Sciatic nerve (tissue), 2 donors: ENCODE data around the gene RNLS. TPM values are rescaled to one million over a fixed set of nuclear protein-coding genes. Genes with fewer than 3 reads are reported as not detected.
"Not testable (repeated sequence)": the region's sequence is repeated elsewhere in the genome, so short reads cannot be mapped to it uniquely, and the experiment has no call there.

Source experiments
- ATAC-seq: fragments of 200-7000 bp; cut with Tn5 transposase; one replicate; pipeline ENCODE4 v1.9.1; 2020; ENCODE audit warnings: mild to moderate bottlenecking, moderate library complexity
- DNase-seq: peaks from one replicate; pipeline ENCODE4 v3.0.0-alpha.2; 2020; ENCODE audit warnings: low spot score
- intact Hi-C: fragments of 100-400 bp; cut with DNase I; formaldehyde crosslinking; loops from one replicate; pipeline ENCODE4 v1.14.2; 2022
- total RNA-seq: library from RNA; stranded (reverse); fragmentation: NEBNext Ultra II Directional; extraction: Animal tissue kit (Norgen Biotek cat#: 25700); gene quantifications from one replicate; pipeline ENCODE4 v1.2.1, GENCODE V29; 2021
- donor health status: DM: no; HTN: no; CAD: no.
- donor health status: DM: no; HTN: no; CAD: no.

Gene RNLS
- total RNA-seq, 1 donor from 2014 or later = 5.5 TPM

DNA sequence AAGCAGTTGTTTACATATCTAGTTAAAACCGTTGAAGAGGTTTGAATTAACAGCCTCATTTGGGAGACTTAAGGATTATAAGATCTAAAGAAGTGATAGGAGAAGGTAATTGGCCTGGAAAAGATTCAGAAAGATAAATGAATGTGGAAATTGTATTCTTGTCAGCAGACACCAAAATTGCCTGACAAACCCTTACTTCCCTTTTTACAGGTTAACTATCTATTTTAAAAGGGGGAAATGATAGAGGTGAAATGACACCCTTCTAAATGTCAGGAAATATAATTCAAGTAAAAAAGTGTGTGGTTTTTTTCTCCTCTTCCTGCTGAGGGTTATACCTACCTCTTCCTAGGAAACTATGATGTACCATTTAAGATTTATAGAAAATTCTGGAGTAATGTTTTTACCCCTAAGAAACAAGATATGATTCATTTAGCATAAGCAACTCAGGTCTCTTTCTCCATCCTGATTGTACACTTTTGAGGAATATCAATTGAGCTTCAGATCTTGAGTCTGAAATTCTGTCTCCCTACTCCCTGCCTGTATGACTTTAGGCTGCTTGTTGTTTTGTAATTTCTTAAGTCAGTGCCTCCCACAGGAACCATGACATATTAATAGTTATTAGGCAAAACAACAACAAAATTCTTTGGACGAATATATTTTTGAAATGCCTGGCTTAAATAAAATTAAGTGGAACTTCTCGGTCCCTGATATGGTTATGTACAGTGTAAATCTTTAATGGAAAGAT, 250.4 kb downstream of the RNLS start:
- DNase-seq (no peak), ATAC-seq (peak; percentile 22)
- intact Hi-C loops = no loop called here

DNA sequence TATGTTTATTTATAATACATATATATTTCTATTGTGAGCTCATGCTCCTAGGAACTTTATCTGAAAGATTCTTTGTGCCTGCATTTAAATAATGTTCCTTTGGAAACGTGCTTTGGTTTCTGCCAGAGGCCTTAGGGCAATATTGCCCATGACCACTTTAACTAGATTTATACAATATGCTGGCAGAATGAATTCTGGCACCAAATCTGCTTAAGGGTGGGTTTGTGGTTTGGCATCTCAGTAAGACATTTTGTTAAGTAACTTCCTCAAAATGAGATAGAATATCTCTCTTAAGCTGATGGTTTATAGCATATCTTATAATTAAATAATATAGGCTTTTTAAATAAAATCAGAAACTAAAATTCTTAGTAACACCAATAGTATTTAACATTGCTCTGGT, 252.9 kb downstream of the RNLS start:
- no peak for ATAC-seq
- DNase-seq = no peak
- intact Hi-C loops = no loop called here

DNA sequence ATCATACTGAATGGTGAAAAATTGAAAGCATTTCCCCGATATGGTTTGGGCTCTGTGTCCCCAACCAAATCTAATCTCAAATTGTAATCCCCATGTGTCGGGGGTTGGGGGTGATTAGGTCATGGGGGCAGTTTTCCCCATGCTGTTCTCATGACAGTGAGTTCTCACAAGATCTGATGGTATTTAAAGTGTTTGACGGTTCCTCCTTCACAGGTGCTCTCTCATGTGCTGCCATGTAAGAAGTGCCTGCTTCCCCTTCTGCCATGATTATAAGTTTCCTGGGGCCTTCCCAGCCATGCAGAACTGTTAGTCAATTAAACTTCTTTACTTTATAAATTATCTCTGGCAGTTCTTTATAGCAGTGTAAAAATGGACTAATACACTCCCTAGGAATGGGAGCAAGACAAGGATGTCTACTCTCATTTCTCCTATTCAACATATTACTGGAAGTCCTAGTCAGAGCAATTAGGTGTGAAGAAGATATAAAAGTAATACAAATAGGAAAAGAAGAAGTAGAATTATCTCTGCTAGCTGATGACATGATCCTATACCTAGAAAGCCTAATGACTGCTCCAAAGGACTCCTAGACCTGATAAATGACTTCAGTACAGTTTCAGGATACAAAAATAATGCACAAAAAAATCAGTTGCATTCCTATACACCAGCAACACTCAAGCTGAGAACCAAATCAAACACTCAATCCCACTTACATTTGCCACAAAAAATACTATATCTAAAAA, 260.6 kb downstream of the RNLS start:
- DNase-seq (no peak), ATAC-seq (no peak)
- intact Hi-C loops = no loop called here

DNA sequence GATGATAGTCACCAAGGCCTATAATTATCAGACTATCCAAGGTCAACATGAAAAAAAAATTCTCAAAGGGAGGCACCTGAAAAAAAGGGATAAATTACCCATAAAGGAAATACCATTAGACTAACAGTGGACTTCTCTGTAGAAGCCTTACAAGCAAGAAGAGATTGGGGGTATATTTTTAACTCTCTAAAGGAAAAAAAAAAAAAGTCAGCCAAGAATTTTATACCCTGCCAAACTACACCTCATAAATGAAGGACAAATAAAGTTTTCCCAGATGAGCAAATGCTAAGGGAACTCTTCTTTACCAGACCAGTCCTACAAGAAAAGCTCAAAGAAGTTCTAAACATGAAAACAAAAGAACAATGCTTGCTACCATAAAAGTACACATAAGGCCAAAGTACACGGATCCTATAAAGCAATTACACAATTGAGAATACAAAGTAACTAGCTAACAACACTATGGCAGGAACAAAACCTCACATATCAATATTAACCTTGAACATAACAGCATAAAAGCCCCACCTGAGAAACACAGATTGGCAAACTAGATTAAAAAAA, 263.1 kb downstream of the RNLS start:
- ATAC-seq (no peak), DNase-seq (no peak)
- intact Hi-C loops = no loop called here

DNA sequence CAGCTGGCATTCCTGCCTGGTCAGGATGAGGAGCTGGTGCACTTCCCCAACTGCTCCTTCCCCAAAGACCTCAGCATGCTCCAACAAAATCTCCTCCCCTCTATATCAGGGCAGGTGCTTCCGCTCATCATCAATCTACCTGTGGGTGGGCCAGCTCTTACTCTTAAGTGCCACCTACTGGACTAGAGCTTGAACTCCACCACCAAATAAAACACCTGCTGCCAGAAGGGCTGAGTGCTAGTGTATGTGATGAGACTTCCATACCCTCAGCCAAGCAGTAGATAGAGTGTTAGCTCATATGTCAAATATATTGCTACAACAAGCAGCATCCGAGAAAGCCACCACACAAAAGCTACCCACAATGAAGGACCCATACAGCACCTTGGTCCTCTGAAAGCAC, 264.3 kb downstream of the RNLS start:
- intact Hi-C loops = no loop called here
- DNase-seq (no peak), ATAC-seq (no peak)

DNA sequence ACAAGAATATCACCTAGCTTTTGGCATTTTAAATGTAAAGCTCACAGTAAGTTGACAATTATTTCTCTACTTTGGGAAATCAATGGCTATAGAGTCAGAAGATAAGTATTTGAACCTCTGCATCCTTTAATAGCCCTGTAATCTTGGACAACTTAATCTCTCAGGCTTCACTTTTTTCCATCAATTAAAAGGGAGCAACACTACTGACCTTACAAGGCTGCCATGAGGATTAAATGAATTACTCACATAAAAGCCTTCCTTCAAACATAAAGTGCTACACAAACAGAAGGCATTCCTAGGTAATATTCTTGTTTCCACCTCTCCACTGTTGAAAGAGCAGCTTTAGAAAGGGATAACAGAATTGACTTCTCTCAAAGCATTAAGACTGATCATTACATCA, 266.0 kb downstream of the RNLS start:
- ATAC-seq = no peak
- no peak for DNase-seq
- intact Hi-C loops = no loop called here

DNA sequence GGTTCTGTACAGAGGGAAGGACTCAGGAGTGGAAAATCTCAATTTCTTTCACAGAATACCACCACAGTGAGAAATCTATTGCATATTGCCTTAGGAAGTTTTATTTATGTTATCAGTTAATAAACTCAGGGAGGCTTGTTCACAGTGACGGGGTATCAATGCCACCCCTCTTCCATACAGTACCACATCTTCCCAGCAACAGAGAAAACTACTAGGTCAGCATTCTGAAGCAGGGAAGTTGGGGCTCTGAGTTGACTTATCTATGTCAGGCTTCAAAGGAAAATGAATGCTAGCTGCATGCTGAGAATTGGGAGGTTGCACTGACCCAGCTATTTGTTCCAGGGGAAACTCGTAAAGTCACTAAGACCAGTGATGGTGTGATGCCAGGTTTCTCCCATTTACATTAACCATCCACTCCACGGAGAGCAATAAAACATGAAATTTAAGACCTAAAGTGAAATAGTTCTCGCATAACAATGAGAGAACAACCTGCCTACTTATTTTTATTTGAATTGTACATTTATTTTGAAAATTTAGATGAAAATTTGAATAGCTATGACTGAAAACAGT, 266.7 kb downstream of the RNLS start:
- DNase-seq (no peak), ATAC-seq (no peak)
- intact Hi-C loops = loop anchor here (1.0 kb wide), 1 partner anchor 18 kb away; no protein-coding TSS in a partner anchor

DNA sequence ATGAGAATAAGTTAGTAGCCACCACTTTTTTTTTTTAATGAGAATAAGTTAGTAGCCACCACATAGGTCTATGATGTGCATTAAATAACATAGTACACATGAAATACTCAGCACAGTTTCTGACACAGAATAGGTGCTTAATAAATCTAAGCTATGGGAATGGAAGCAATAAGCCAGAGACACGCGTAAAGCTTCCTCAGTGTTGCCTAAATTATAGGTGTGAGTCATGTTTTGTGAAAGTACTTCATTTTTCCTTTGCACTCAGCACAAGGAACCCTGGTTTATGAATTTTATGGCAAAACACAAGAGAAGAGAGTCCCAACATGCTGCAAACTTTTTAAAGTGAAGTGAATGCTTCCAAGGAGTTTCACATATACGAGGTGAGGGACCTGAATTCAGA, 267.4 kb downstream of the RNLS start:
- no peak for ATAC-seq
- intact Hi-C loops = loop anchor here (1.0 kb wide), 1 partner anchor 17 kb away; no protein-coding TSS in a partner anchor

DNA sequence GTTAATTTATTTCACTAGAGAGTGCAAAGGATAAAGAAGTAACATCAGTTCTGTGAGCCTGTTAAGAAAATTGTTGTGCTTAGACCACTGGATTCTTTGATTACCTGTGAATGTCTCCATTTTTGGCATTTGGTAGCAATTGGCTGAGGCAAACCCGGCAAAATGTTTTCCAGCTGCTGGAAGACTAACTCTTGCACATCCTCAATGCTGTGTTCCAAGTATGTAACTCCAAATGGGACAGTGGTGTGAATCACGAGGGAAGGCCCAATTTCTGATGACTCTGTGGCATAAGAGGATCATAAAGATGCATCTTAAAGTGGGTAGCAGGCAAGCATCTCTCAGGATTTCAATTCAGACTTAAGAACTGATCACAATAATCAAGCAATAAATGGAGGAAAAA, 268.8 kb downstream of the RNLS start:
- ATAC-seq (peak; percentile 75), DNase-seq (no peak)
- intact Hi-C loops = no loop called here

More for the DNA sequence above, 267.4 kb downstream of the RNLS start:
- DNase-seq = no peak

DNA sequence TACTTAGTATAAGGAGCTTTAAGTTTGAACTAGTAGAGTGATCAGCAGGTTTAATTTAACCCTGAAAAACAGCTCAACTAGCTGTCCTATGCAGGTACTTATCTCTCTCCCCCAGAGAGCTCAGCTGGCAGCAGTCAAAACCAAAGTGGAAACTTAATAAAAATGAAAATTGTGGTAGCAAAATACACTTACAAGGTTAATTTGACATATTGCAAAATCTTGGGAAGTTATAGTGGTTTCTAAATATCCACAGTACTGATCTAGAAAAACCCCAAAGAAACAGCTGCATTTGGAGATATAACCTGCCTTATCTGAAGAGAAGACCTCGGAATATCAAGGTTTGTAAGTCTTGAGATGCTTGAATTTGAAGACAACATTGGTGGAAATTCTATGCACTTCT, 269.2 kb downstream of the RNLS start:
- no peak for DNase-seq
- ATAC-seq = peak; percentile 64
- intact Hi-C loops = no loop called here

DNA sequence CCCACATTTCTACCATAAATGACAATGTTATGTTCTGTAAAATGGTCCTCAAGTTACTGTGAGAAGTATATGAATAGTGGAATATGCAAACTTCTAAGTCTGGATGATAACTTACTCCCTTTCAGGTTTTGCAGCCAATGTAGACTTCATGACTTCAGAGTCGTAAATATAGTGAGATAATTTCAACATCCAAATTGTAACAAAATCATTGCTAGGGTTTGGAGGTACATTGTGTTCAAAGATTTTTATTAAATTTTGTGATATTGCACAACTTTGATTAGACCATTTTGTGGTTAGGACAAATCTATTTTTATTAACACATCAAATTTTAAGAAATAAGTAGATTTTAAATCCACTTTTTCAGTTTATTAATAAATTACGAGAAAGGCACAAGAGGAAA, 270.3 kb downstream of the RNLS start:
- DNase-seq (no peak), ATAC-seq (peak; percentile 87)
- intact Hi-C loops = no loop called here

DNA sequence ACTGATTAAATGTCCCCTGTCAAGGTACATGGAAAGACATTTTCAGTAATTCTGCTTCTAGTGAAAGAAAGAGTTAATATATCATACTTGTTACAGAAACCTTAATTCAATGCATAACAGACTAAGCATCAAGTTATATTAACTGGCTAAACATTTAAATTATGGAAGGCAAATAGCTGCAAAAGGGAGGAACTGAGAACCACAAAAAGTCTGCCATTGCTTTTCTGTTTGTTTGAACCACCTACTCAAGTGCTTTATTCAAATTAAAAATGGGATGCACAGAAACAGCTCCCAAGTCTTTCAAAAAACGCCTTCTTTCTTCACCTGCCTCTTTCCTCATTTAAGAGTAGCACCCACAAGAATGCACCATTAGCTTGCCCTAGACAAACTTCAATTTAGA, 271.9 kb downstream of the RNLS start:
- DNase-seq = no peak
- ATAC-seq = no peak
- intact Hi-C loops = no loop called here

DNA sequence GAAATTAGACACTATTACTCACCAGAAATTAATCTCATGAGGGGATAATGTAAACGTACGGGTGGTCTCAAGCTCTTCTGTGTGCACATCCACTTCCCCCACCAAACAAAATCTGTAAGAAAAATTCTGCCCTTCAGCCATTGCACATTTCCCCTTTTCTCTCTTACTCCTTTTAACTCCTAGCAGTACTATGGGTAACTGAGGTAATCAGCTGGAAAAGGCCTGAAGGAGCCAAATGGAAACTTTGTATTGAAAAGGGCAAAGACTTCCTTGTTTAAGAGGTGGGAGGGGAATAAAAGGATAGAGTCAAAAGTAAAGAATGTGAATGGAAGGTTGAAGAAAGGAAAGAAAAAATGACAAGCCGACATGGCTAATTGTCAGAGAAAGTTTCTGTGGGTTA, 273.8 kb downstream of the RNLS start:
- DNase-seq = no peak
- intact Hi-C loops = no loop called here
- no peak for ATAC-seq

DNA sequence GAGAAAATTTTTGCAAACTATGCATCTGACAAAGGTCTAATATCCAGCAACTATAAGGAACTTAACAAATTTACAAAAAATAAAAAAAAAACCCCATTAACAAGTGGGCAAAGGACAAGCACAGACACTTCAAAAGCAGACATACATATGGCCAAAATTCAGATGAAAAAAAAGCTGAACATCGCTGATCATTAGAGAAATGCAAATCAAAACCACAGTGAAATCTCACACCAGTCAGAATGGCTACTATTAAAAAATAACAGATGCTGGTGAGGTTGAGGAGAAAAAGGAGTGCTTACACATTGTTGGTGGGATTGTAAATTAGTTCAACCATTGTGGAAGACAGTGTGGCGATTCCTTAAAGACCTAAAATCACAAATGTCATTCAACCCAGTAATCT, 274.8 kb downstream of the RNLS start:
- intact Hi-C loops, DNase-seq, ATAC-seq: not testable (repeated sequence)

DNA sequence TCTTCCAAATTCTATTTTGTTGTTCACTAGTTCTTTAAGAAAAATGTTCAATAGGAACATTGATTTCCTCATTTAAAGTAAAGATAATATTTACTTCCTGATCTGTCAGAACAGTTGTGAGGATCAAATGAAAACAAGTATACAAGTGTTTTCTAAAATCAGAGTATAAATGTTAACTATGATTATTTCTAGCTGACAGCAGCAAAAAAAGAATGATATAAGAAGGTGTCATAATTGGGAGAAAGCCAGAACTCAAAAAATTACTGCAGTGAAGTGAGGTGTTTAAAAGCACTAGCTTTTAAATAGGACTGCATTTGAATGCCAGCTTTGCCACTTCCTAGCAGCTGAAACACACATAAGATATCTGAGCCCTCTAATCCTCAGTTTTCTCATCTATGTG, 283.3 kb downstream of the RNLS start:
- intact Hi-C loops = no loop called here
- ATAC-seq (no peak), DNase-seq (no peak)

DNA sequence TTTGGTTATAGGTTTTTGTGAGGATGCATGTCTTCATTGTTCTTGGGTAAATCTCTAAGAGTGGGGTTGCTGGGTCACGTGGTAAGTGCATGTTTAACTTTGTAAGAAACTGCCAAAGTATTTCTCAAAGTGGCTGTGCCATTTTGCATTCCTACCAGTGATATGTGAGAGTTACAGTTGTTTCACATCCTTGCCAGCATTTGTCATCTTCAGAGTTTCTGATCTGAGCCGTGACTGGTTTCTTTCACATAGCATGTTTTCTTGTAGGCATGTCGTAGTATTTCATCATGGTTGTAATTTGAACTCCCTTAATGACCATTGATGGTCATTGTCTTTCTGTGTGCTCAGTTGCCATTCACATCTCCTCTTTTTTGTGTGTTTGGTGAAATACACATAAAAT, 286.0 kb downstream of the RNLS start:
- DNase-seq (no peak), ATAC-seq (no peak)
- intact Hi-C loops = no loop called here

DNA sequence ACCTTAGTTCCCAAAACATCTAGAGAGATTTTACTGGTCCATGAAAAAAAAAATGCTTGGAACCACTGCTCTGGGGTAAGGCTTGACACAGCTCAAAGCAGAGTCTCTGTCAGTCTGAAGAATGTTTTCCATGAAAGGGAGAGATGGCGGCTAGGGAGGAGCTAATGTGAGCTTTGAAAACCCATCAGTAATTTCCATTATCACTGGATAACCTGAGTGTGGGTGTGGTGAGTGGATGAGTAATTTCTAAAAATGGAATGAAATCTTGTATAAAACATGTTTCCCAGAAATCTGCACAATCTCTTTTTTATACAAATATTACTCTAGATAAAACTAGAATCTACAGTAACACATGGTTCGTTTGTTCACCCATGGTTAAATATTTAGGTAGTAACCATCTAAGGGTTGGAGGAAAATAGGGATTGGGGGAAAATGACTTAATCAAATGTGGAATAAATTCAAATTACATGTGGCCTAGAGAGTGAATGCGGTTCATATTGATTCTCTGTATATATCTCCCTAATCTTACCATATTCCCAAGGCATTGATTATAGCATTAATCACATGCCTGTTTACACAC, 289.4 kb downstream of the RNLS start:
- no peak for DNase-seq
- ATAC-seq = no peak
- intact Hi-C loops = no loop called here

DNA sequence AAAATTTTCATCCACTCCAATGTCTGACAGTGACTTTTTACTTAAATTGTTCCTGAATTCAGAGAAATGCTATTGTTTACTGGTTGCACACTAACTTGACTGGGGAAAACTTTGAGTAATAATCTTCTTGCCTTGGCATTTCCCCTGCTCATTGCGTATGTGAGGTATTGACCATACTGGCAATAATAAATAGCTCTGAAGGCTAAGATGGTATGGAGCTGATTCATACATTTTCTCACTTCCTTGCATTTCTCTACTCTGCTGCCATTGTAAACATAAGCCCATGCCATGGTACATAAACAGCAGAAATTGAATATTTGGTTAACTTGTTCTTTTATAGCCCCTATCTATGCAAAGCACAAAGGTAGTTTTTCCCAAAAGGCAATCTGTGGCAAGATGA, 290.0 kb downstream of the RNLS start:
- intact Hi-C loops = no loop called here
- no peak for ATAC-seq
- DNase-seq = no peak

DNA sequence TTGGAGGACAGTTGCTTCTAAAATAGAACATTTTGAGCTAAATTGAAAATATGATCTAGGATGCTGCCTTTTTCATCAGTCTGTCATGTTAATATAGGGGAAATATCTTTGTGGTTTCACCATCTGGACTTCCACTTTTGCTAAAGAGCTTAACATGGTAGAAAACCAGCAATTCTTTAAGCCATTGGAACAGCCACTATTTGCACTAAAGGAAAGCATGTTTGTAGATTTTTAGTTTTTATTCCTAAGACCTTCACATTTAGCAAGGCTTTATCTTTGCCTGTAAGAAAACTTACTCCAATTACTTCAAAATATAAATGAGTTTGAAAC, 291.0 kb downstream of the RNLS start:
- DNase-seq (no peak), ATAC-seq (no peak)
- intact Hi-C loops = no loop called here
